GM18907 (cell line): Measurements from ENCODE around the gene CD248.
"Not testable (repeated sequence)": the region's sequence is repeated elsewhere in the genome, so short reads cannot be mapped to it uniquely, and the experiment has no call there.

Experiments used
- ATAC-seq: cut with Tn5 transposase; IDR thresholded peaks from one replicate; pipeline ENCODE4 v1.9.1; 2021; ENCODE audit warnings: mild to moderate bottlenecking, moderate library complexity; ENCODE audit not compliant: unreplicated experiment

Gene CD248

GRCh38 chr11:66314561-66315497, 2.0 kb downstream of the CD248 start:
- ATAC-seq, result no peak

- ATAC-seq, result no peak
Measured at GRCh38 chr11:66314186-66314501, 2.7 kb downstream of the CD248 start.

- ATAC-seq, result no peak
Measured at GRCh38 chr11:66313321-66314185, 3.3 kb downstream of the CD248 start.

- ATAC-seq, result peak; percentile 57
Measured at GRCh38 chr11:66312549-66313320, 4.1 kb downstream of the CD248 start.

- ATAC-seq, result peak; percentile 69
Measured at GRCh38 chr11:66311965-66312548, 4.8 kb downstream of the CD248 start.

- ATAC-seq, result peak; percentile 0
Measured at GRCh38 chr11:66311470-66311964, 5.3 kb downstream of the CD248 start.

- not testable (repeated sequence) for ATAC-seq
Measured at GRCh38 chr11:66310803-66311440, 5.9 kb downstream of the CD248 start.

- ATAC-seq, result no peak
Measured at GRCh38 chr11:66310324-66310723, 6.5 kb downstream of the CD248 start.

GRCh38 chr11:66309475-66309874, 7.4 kb downstream of the CD248 start:
- ATAC-seq, result no peak

GRCh38 chr11:66302656-66303055, 14.2 kb downstream of the CD248 start:
- no peak for ATAC-seq

- ATAC-seq, result no peak
Measured at GRCh38 chr11:66299186-66299585, 17.7 kb downstream of the CD248 start.

GRCh38 chr11:66297610-66298009, 19.2 kb downstream of the CD248 start:
- ATAC-seq, result no peak

GRCh38 chr11:66294626-66295620, 21.9 kb downstream of the CD248 start:
- ATAC-seq, result no peak

- ATAC-seq, result no peak
Measured at GRCh38 chr11:66293777-66294625, 22.8 kb downstream of the CD248 start.

- ATAC-seq, result no peak
Measured at GRCh38 chr11:66293352-66293751, 23.5 kb downstream of the CD248 start.

GRCh38 chr11:66292543-66293332, 24.1 kb downstream of the CD248 start:
- ATAC-seq, result no peak
